SK-MEL-5 (cell line): ENCODE data around the gene C22orf15. TPM values are rescaled to one million over a fixed set of nuclear protein-coding genes. Genes with fewer than 3 reads are reported as not detected.
A peak's percentile ranks its signal among the peaks of the same experiment; 100 is the strongest.

Experiments used
- DNase-seq: peaks from one replicate; pipeline ENCODE4 v3.0.0-alpha.2; 2016; ENCODE audit warnings: low read depth, low spot score
- in situ Hi-C: cut with HindIII; loops from 2 replicates; pipeline ENCODE4 v1.10.0; 2016; ENCODE audit warnings: low sequenced_read_pairs, high pct_unique_total_duplicates, low pct_unique_long_range_greater_than_20kb
- total RNA-seq: library from RNA; depleted of rRNA; stranded (reverse); fragments of >200 nt; shearing (Covaris generic); gene quantifications from 2 replicates; pipeline ENCODE4 v1.2.3, GENCODE V29; 2014

The C22orf15 gene
- total RNA-seq, 1 experiment from 2014 or later: not detected

- in situ Hi-C loops: no loop called here
- DNase-seq: no peak
These were observed 18.3 kb upstream of the C22orf15 start for GRCh38 chr22:23744485-23744884.

GRCh38 chr22:23745791-23746190 is 17.0 kb upstream of the C22orf15 start:
- in situ Hi-C loops: no loop called here
- no peak for DNase-seq

GRCh38 chr22:23749841-23750301 is 12.9 kb upstream of the C22orf15 start:
- in situ Hi-C loops: no loop called here
- no peak for DNase-seq

- in situ Hi-C loops: no loop called here
- DNase-seq: no peak
These were observed 12.4 kb upstream of the C22orf15 start for GRCh38 chr22:23750367-23750713.

GRCh38 chr22:23750714-23751440 is 11.9 kb upstream of the C22orf15 start, which contains the start of gene ZNF70:
ZNF70 (minus strand) TSS chr22:23751112; CDS start chr22:23745140, 5,972 bp downstream.
- in situ Hi-C loops: no loop called here
- DNase-seq: peak; percentile 78

GRCh38 chr22:23751441-23751996 is 11.3 kb upstream of the C22orf15 start:
- in situ Hi-C loops: no loop called here

GRCh38 chr22:23752090-23752691 is 10.6 kb upstream of the C22orf15 start:
- no peak for DNase-seq
- in situ Hi-C loops: no loop called here

More at GRCh38 chr22:23751441-23751996, 11.3 kb upstream of the C22orf15 start:
- DNase-seq: peak; percentile 47

- no peak for DNase-seq
- in situ Hi-C loops: no loop called here
These were observed 10.0 kb upstream of the C22orf15 start for GRCh38 chr22:23752750-23753149.

GRCh38 chr22:23753385-23753784 is 9.4 kb upstream of the C22orf15 start:
- in situ Hi-C loops: no loop called here
- no peak for DNase-seq

- in situ Hi-C loops: no loop called here
- DNase-seq: no peak
These were observed 8.4 kb upstream of the C22orf15 start, which contains the start of gene VPREB3 for GRCh38 chr22:23754220-23754919. VPREB3 (minus strand) TSS chr22:23754425; CDS start chr22:23754363, 62 bp downstream.

GRCh38 chr22:23754980-23755636 is 7.7 kb upstream of the C22orf15 start:
- in situ Hi-C loops: no loop called here
- no peak for DNase-seq

- no peak for DNase-seq
- in situ Hi-C loops: no loop called here
These were observed 7.1 kb upstream of the C22orf15 start for GRCh38 chr22:23755711-23756110.

- DNase-seq: no peak
- in situ Hi-C loops: no loop called here
These were observed 5.9 kb upstream of the C22orf15 start for GRCh38 chr22:23756891-23757290.

GRCh38 chr22:23759566-23759965 is 3.2 kb upstream of the C22orf15 start:
- in situ Hi-C loops: no loop called here
- no peak for DNase-seq

GRCh38 chr22:23760056-23760455 is 2.7 kb upstream of the C22orf15 start:
- no peak for DNase-seq
- in situ Hi-C loops: no loop called here

- DNase-seq: no peak
- in situ Hi-C loops: no loop called here
These were observed 772 bp downstream of the C22orf15 start for GRCh38 chr22:23763579-23763945.

GRCh38 chr22:23763954-23764353 is 1.2 kb downstream of the C22orf15 start:
- in situ Hi-C loops: no loop called here
- DNase-seq: no peak
